ENCODE results near the gene VILL.
"Not testable (repeated sequence)": the region's sequence is repeated elsewhere in the genome, so short reads cannot be mapped to it uniquely, and the experiment has no call there.

The VILL gene

DNA sequence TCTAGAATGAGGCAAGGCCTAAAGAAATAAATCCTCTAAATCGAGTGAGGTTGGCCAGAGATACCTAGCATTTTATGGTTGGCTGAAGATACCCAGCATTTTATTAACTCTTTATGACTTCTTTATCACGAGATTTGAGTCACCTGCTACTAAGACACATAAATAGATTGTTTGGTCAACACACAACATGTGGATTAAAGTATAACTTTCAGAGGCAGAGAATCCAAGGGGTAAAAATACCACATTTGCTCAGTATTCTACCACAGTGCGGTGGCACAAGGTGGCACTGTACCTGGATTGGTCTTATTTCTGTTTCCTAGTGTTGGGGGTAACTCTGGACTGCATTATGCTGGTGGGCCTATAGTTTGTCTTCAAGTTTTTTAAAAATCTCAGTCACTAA, 27.0 kb upstream of the VILL start:
- no peak for DNase-seq (ENCODE audit: low read depth, low spot score)

DNA sequence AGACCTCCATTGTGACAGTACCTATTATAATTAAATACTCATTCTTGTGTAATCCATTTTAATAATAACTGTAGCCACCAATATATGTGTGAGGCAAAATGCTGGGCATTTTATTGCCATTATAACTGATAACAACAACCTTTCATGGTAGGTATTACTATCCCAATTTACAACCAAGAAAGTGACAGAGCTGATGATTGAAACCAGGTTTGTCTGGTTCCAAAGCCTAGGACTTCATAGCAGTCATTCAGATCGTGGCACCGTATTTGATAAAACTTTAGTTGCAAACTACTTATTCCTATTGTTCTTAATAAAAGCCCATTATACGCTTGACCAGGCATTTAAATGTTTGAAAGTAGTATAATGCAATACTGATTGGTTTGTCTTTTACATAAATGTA, 26.4 kb upstream of the VILL start:
- no peak for DNase-seq (ENCODE audit: low read depth, low spot score)

DNA sequence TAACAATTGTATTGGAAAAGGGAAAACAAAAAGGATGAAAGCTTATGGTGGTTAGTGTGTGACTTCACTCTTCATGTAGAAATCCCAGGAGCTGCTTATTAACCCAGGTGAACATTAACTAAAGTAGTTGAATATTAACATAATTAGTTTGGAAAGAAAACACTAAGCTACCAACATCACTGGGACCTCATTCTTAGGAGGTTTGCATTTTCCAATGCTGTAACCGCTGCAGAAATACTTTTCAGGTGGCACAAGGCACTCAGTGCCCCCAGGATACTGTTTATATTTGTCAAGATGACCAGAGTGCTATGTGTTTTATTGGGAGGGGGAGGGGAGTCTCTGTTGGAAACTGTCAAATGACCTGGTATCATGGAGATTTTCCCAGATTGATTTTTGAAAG, 25.9 kb upstream of the VILL start:
- DNase-seq (ENCODE audit: low read depth, low spot score) = no peak

DNA sequence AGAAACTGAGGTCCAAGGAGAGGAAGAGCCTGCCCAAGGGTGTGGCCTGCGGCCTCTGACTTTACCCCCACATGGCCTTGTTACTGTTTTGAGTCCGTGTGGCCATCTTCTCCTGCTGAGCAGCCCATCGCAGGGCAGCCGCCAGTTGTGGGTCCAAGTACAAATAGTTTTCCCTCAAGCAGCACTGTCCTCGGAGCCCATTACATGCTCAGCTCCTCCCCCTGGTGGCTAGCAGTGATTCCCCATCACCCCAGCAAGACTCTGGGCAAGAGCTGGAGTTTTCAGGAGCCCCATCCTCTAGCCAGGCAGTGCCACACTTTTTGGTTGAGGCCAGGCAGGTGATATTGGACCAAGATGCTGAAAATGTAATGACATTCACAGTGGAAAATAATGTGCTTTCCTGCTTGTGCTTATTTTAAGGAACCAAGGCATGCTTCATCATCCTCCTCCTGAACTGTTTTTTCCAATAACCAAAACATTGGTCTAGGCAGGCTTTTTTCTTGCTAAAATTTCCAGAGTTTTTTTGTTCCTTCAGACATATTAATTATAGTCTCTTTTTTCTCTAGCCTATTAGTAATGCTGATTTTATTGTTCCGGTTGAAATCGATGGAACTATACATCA, 23.2 kb upstream of the VILL start:
- DNase-seq (ENCODE audit: low read depth, low spot score) = no peak

DNA sequence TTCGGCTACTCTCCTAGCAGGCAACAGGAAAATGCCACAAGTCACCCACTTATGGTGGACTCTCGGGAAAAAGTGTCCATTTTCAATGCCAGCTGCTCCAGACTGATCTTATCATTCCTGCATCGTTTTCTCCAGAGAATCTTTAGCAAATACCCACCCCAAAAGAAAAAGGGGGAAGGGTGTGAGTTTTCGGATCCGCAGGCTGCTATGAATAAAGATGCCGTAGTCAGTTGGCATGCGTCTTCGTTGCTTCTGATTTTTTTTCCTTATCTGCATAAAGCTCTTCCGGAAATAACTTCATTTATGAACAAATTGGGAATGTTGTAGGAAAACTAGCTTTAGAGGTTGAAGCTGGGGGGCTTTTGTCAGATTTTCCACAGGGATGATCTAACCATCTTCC, 22.4 kb upstream of the VILL start:
- no peak for DNase-seq (ENCODE audit: low read depth, low spot score)

DNA sequence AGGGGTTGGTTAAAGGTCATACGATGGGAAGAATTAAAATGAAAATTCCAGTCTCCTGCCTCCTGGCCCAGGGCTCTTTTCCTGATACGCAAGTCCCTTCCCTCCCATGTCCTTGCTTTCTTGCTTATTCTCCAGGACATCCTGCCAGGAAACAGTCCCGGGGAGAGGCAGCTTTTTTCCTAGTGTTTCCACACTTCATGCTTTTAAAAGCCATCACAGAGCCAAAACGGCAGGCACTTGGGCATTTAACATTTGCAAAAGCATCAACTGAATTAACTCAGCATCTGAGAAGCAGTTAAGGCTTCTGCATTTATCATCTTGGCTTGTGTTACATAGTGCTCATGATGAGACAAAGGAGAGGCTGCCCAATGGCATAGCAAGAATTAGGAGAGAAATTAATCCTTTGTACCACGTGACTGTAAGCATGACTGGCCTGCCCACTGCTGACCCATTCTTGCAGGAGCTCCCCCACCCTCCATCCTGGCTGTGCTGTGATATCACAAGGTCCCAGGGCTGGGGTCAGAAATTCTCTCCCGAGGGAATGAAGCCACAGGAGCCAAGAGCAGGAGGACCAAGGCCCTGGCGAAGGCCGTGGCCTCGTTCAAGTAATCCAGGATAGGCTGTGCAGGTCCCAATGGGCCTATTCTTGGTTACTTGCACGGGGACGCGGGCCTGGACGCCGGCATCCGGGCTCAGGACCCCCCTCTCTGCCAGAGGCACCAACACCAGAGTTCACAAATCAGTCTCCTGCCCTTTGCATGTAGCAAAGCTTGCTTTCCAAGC, 21.6 kb upstream of the VILL start:
- no peak for DNase-seq (ENCODE audit: low read depth, low spot score)

DNA sequence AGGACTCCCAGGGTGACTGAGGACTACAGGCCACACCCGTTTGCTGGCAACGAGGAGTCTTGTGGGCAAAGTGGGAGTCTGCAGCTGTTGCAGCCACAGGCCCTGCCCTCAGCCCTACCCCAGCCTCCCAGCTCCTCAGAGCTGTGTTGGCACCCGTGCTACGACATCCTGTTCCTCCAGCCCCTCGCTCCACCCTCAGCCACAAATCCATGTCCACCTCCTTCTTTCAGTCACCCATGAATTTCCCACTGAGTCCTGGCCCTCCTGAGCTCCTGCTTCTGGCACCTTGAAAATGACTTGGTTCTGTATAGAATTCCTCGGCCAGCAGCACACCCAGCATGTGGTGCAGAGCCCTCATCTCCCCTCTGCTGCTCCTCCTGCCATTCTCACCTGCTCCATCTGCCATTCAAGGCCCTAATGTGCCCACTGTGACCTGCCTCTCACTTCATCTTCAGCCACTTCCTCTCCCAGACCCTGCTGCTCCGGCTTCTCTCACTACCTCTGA, 20.9 kb upstream of the VILL start:
- DNase-seq (ENCODE audit: low read depth, low spot score) = no peak

DNA sequence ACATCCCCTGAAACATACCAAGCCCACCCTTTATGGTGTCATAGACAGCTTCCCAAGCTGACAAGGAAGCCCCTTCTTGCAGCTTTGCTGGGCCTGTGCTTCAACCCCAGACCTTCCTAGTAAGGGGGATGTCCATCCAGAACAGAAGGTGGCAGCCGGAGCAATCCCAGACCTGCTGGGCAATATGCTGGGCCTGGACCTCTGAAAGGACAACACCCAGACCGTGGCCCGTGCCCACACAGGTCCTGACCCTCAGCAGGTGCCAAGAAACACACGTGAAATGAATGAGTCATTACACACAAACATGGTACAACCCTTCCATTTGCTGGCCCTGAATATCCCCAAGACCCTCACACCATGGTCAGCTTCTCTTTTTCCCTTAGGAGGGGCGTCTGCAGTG, 19.8 kb upstream of the VILL start:
- no peak for DNase-seq (ENCODE audit: low read depth, low spot score)

DNA sequence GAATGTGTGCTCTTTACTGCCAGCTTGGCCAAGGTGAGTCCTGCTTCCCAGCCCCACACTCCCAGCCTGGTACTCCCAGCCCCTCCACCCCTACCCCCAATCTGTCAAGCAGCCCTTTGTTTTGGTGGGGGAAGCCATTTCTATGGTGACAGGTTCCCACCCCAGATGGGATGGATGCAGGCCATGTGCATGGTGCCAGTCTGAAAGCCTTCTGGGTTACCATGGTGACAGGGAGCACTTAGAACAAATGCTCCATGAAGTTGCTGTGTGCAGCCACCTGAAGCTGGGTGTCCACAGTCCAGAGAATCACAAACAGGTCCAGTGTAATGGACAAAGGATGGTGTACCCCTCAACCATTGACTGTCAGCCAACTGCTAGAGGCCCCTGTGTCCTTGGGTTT, 19.1 kb upstream of the VILL start:
- no peak for DNase-seq (ENCODE audit: low read depth, low spot score)

DNA sequence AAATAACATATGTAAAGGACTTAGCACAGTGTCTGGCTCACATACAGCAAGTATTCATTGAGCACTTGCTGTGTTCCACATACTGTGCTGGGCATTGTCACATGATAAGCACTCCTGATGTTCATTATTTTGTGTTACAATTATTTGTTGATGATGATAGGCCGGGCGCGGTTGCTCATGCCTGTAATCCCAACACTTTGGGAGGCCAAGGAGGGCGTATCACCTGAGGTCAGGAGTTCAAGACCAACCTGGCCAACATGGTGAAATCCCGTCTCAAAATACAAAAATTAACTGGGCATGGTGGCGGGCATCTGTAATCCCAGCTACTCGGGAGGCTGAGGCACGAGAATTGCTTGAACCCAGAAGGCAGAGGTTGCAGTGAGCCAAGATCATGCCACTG, 18.5 kb upstream of the VILL start:
- DNase-seq (ENCODE audit: low read depth, low spot score) = not testable (repeated sequence)

DNA sequence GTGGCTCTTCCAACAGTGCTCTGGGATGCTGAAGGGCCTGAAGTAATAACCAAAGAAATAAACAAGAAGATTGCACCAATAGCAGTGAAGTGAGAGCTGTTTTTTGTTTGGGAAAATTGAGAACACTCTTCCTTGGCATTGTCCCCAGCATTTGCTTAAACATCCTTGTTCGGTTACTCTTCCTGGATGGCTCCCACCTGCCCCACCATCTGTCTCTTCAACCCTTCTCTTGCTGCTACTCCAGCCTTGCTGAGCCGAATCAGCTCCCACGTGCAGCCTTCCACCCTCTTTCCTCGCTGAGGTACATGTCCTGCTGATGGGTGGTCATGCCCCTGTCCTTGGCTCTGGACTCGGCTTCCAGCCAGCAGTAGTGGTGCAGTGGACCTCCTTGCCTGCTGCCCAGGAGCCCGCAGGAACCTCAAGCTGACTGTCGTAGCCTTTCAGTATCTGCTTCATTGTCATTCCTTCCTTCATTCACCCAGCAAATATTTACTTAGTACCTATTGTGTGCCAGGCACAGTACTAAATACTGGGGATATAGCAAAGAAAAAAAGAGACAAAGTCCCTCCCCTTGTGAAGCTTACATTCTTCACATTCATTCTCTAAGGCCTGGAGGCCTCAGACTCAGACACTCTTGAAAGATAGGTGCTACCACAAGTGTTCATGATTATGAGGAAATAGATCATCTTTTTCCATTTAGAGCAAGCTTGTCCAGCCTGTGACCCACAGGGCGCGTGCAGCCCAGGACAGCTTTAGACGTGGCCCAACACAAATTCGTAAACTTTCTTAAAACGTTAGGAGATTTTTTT, 17.1 kb upstream of the VILL start:
- no peak for DNase-seq (ENCODE audit: low read depth, low spot score)

DNA sequence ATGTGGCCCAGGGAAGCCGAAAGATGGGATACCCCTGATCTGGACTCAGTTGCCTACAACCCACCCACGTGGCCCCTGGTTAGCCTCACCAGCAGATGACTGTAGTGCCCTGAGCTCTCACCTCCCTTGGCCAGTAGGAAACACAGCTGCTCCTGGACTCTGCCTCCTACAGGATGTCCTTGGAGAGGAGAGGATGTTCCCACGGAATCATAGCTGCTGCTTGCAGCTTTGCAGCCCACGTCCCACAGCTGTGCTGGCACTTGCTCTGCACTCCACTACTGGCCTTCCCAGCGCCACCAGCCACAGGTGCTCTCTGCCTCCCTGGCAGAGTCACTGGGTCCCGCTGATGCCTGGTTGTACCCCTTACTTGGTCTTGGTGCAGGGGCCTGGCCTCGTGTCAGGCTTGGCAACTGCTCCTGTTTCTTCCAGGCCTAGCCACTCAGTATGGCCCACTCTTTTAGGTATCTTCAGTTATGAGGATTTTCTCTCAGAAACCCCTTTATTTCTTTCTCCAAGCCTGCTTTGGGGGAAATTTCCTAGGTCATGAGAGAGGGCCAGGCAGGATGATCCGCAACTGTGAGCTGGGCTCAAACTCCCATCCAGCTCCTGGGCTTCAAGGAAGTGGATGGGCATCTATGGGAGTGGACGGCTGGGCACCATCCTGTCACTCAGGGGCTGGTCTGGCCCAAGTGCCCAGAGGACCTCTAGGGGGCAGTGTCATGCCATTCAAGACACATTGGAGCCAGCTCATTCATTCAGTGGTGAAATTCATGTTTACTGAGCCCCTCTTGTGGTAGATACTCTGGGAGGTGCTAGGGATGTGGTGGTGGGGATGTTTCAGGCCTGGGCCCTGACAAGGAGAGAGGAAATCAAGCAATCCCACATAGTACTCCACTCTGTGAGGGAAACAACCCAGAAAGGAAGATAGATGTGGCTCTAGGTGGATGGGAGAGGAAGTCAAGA, 16.2 kb upstream of the VILL start:
- peak; percentile 33 for DNase-seq (ENCODE audit: low read depth, low spot score)

DNA sequence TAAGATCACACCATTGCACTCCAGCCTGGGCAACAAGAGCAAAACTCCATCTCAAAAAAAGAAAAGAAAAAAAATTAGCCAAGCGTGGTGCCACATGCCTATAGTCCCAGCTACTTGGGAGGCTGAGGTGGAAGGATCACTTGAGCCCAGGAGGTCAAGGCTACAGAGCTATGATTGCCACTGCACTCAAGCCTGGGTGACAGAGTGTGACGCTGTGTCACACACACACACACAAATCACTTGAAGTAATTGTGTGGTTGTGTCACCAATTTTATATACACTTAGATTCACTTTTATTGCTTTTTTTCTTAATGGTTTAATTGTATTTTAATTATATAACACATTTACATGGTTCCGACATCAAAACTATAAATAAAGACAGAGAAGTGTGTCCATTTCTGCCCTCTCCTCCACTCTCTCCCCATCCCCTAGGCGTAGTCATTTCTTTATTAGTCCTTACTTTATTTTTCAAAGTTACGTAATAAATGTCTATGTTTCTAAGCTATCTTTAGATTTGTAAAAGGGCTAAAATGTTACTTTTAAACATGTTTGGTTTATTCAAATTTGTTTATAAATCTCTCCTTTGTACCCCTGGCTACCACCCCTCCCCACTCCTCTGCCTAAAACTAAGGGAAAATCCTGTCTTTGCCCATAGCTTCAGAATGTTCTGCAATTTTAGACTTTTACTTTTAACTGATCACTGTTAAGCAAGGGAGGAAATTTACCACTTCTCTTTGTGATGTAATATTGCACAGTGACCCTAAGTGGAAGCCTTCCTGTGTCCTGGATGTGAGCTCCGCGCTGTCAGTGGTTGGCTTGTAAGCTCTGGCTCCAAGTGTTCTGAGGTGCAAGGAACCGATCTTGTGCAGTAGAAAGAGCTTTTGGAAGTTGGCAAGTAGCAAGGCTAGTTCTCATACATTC, 10.8 kb upstream of the VILL start:
- no peak for DNase-seq (ENCODE audit: low read depth, low spot score)

DNA sequence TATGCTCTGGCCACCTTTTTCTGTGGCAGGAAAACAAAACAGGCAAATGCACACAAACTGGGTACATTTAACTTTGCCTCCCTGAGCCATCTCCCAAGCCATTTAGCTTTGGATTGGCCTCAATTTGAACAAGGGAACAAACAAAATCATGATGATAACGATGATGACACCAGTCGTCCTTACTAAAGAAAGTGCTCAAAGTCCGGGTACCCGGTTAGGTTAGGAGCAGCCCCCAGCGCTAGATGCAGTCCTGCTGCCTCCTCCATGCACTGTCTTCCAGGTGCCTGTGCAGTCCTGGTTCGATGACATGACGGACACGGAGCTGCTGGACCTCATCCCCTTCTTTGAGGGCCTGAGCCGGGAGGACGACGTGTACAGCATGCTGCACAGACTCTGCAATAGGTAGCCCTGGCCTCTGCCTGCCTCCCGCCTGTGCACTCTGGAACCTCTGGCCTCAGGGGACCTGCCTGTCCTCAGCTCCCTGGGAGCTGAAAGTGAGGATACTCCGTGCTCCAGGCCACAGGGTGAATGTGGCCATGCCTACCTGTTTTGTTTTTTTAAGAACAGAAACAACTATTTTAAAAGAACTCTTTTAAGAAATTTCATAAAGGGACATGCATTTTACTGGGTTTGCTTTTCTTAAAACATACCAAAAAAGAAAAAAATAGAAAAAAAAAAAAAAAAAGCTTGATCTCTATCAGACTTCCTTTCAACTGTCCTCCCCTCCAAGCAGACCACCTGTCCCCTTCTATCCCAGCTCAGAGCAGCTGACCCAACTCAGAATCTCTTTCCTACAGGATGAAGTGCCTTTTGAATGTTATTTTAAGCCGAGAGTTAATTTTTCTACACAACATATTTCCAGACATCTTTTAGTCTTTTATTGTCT, 9.9 kb upstream of the VILL start:
- no peak for DNase-seq (ENCODE audit: low read depth, low spot score)

DNA sequence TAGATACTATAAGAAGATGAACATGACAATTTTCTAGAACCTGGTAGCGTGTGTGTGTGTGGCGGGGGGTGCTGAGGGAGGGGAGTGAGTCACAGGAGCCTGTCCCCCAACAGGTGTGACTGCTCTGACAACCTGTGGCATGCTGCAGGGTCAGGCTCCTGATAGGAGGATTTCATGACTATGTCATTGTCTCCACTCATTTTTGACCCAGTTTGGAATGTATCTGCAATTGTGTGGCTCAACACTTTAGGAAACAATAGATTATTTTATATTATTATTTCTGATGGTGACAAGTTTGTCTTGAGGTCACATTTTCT, 9.3 kb upstream of the VILL start:
- DNase-seq (ENCODE audit: low read depth, low spot score) = no peak

DNA sequence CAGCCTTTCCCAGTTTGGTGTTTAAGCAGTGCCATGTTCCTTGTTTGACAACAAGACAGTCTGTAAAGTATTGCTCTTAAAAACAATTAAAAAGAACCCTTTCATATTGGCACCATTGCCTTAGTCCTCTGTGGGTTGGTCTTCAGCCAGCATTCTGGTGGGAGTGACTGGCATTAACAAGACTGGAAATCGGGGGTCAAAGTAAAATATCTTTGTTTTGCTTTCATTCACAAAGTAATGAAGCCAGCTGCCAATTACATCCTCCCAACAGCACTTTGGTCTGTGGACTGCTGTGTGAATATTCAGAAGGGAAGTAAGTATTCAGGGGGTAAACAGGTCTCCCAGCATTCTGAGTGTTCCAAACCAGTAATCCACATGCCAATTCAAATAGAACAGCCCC, 8.3 kb upstream of the VILL start:
- no peak for DNase-seq (ENCODE audit: low read depth, low spot score)

DNA sequence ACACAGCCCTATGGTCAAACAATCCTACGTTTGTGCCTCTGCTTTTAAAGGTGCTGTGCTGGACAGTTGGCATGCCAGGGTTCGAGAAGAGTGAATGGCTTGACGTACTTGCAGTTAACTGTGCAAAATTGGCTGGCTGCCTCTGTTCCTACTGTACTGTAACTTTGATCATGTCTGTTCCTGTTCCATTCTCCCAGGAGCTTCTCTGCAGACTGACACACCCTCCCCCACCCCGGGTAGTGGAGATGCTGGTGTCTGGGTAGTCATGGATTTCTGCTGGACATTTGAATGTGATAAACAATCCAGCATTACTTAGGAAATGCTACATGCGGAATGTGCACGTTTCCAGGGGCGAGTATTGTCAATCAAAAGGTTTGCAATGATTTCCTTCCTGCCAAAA, 6.5 kb upstream of the VILL start:
- DNase-seq (ENCODE audit: low read depth, low spot score) = no peak

DNA sequence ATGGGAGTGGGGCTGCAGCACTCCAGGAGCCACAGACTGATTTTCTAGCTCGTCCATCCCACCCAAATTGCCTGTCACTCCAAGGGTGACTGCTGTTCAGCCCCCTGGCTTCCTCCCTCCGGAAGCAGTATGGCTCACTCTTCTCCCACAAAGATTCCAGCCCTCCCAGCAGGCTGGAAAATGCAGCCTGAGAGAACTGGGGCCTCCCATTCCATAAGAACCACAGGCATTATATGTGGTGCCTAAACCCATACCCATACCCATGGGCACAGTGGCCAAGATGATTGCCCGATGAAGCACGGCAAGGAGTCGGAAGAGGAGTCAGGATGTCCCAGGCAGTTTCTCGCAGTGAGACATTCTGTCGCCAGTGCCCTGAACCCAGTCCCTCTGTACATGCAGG, 6.0 kb upstream of the VILL start:
- no peak for DNase-seq (ENCODE audit: low read depth, low spot score)

DNA sequence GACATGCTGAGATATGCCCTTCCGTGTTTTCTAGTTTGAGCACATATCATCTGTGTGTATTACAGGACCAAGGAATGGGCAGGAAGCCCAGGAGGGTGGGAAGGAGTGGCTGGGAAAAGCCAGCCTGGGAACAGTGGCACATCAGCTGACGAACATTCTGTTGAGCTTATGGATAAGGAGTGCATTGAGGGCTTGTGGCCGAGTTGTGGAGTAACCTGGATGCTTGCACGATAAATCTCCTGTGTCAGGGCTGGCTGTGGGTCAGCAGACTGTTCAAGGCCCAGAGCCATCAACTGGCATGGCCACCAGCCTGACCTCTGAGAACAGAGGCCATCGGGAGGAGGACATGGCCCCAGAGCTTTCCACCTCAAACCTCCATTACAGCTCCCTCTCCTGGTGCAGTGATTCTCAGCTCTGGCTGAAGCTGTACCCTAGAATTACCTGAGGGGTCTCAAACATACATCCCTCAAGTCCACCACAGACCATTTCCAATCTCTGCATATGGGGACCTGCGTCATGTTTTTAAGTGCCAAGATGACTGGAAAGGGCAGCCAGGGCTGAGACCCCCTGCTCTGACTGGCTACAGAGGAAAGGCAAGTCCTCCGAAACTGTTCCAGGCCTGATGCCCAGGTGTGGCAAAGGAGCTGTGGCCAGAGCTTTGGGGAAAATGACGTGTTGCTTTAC, 4.8 kb upstream of the VILL start:
- DNase-seq (ENCODE audit: low read depth, low spot score) = no peak
